Hepatocyte (in vitro differentiated cells): ENCODE data around the gene COP1. TPM values are rescaled to one million over a fixed set of nuclear protein-coding genes. Genes with fewer than 3 reads are reported as not detected.

Experiments
- DNase-seq: peaks from one replicate; pipeline ENCODE4 v3.0.0-alpha.2; 2016; ENCODE audit warnings: low spot score
- H2AFZ ChIP-seq: fragments of 200-600 bp; sonication (generic); 2 replicates; pipeline ENCODE4 v1.6.0; 2016; ENCODE audit warnings: antibody characterized with exemption, mild to moderate bottlenecking
- H3K27ac ChIP-seq: fragments of 200-600 bp; sonication (generic); 2 replicates; pipeline ENCODE4 v1.5.1; 2016; ENCODE audit warnings: mild to moderate bottlenecking
- H3K27me3 ChIP-seq: fragments of 200-600 bp; sonication (generic); 2 replicates; pipeline ENCODE4 v1.6.1; 2016
- H3K36me3 ChIP-seq: fragments of 200-600 bp; sonication (generic); replicated peaks from 2 replicates; pipeline ENCODE4 v1.5.1; 2016; ENCODE audit warnings: low read depth; ENCODE audit not compliant: insufficient read depth
- H3K4me1 ChIP-seq: fragments of 200-600 bp; sonication (generic); 2 replicates; pipeline ENCODE4 v1.5.1; 2016; ENCODE audit warnings: mild to moderate bottlenecking, moderate library complexity; ENCODE audit not compliant: insufficient read depth
- H3K4me2 ChIP-seq: fragments of 200-600 bp; sonication (generic); 2 replicates; pipeline ENCODE4 v1.6.0; 2016
- H3K4me3 ChIP-seq: fragments of 200-600 bp; sonication (generic); 2 replicates; pipeline ENCODE4 v1.5.1; 2016; ENCODE audit warnings: mild to moderate bottlenecking
- H3K79me2 ChIP-seq: fragments of 200-600 bp; sonication (generic); 2 replicates; pipeline ENCODE4 v1.6.0; 2017; ENCODE audit warnings: mild to moderate bottlenecking
- H3K9me2 ChIP-seq: fragments of 200-600 bp; sonication (generic); replicated peaks from 2 replicates; pipeline ENCODE4 v1.6.0; 2017; ENCODE audit warnings: mild to moderate bottlenecking; ENCODE audit not compliant: insufficient read depth
- H3K9me3 ChIP-seq: fragments of 200-600 bp; sonication (generic); 2 replicates; pipeline ENCODE4 v1.5.1; 2016; ENCODE audit warnings: low read depth, mild to moderate bottlenecking
- H4K20me1 ChIP-seq: fragments of 200-600 bp; sonication (generic); 2 replicates; pipeline ENCODE4 v1.6.0; 2016; ENCODE audit warnings: mild to moderate bottlenecking; ENCODE audit not compliant: insufficient read depth, poor library complexity, severe bottlenecking
- EZH2 ChIP-seq: fragments of 200-600 bp; sonication (generic); IDR thresholded peaks from 2 replicates; pipeline ENCODE4 v1.6.1; 2016; ENCODE audit warnings: antibody characterized with exemption, mild to moderate bottlenecking, borderline replicate concordance
- EZH2phosphoT487 ChIP-seq: fragments of 200-600 bp; sonication (generic); IDR thresholded peaks from one replicate; pipeline ENCODE4 v1.6.1; 2018; ENCODE audit warnings: antibody characterized with exemption, mild to moderate bottlenecking, low read depth, moderate library complexity; ENCODE audit not compliant: unreplicated experiment, severe bottlenecking
- WGBS: methylation state at CpG from one replicate; pipeline ENCODE4 v1.1.6; 2016; ENCODE audit warnings: low lambda C conversion rate; ENCODE audit errors: missing lambda C conversion rate; 5-methylcytosine and 5-hydroxymethylcytosine counted together
- polyA plus RNA-seq: library from polyadenylated mRNA; unstranded; fragments of >200 nt; fragmentation: Nextera tagmentation; extraction: Ambion mirVana; gene quantifications from 2 replicates; pipeline ENCODE4 v1.2.1, GENCODE V29; 2016
- total RNA-seq: library from RNA; depleted of rRNA; stranded (reverse); fragments of >200 nt; gene quantifications from 2 replicates; pipeline ENCODE4 v1.2.3, GENCODE V29; 2014
- TF ChIP-seq, protein P1 (sequence below): fragments of 200-600 bp; sonication (generic); IDR thresholded peaks from 2 replicates; pipeline ENCODE4 v1.5.1; 2016; ENCODE audit warnings: antibody characterized with exemption, mild to moderate bottlenecking; ENCODE audit not compliant: poor library complexity

Gene COP1
- total and polyA plus RNA-seq, 2 experiments from 2014 or later, result 63.0 to 65.9 TPM

GRCh38 chr1:176188604-176189003 lies 18.5 kb downstream of the COP1 start:
- WGBS, result 100% methylated on average over 2 of the region's 2 CpGs

DNA sequence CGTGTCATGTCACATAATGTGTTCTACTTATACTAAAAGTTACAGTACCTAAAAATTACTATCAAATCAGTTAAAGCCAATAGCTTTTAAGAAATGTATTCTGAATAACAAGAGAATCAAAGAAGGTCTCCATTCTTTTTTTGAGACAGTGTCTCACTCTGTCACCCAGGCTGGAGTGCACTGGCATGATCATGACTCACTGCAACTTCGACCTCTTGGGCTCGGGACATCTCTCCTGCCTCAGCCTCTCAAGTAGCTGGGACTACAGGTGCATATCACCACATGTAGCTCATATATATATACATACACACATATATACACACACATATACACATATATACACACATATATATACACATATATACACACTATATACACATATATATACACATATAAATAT lies 20.1 kb downstream of the COP1 start:
- Histone ChIP-seq H4K20me1 (peaks cover 62% of the 10 kb centered on the region), H3K27me3 (no peaks in the 10 kb centered on the region), H3K36me3 (no peaks in the 10 kb centered on the region), H3K4me2 (no peak overlapping the region), H2AFZ (no peak overlapping the region), H3K27ac (no peak overlapping the region), H3K4me3 (no peak overlapping the region), H3K9me2 (no peaks in the 10 kb centered on the region), H3K9me3 (no peaks in the 10 kb centered on the region), H3K79me2 (peaks cover 100% of the 10 kb centered on the region), H3K4me1 (no peaks in the 10 kb centered on the region)
- no peak for DNase-seq
- TF ChIP-seq, protein P1, sequence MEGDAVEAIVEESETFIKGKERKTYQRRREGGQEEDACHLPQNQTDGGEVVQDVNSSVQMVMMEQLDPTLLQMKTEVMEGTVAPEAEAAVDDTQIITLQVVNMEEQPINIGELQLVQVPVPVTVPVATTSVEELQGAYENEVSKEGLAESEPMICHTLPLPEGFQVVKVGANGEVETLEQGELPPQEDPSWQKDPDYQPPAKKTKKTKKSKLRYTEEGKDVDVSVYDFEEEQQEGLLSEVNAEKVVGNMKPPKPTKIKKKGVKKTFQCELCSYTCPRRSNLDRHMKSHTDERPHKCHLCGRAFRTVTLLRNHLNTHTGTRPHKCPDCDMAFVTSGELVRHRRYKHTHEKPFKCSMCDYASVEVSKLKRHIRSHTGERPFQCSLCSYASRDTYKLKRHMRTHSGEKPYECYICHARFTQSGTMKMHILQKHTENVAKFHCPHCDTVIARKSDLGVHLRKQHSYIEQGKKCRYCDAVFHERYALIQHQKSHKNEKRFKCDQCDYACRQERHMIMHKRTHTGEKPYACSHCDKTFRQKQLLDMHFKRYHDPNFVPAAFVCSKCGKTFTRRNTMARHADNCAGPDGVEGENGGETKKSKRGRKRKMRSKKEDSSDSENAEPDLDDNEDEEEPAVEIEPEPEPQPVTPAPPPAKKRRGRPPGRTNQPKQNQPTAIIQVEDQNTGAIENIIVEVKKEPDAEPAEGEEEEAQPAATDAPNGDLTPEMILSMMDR, result no peak
- no peak for TF ChIP-seq EZH2phosphoT487
- WGBS, result 97% methylated on average over 3 of the region's 3 CpGs

More at GRCh38 chr1:176188604-176189003, 18.5 kb downstream of the COP1 start:
- Histone ChIP-seq H3K4me1 (no peaks in the 10 kb centered on the region), H3K79me2 (peaks cover 100% of the 10 kb centered on the region), H3K9me2 (no peaks in the 10 kb centered on the region), H4K20me1 (peaks cover 69% of the 10 kb centered on the region), H3K27me3 (no peaks in the 10 kb centered on the region), H2AFZ (no peak overlapping the region), H3K4me3 (no peak overlapping the region), H3K9me3 (no peaks in the 10 kb centered on the region), H3K4me2 (no peak overlapping the region), H3K27ac (no peak overlapping the region), H3K36me3 (no peaks in the 10 kb centered on the region)
- no peak for DNase-seq
- TF ChIP-seq, protein P1, result no peak
- TF ChIP-seq EZH2phosphoT487, result no peak
- TF ChIP-seq EZH2, result no peak

- DNase-seq, result no peak
- no peak overlapping the region for H3K27ac ChIP-seq
- no peaks in the 10 kb centered on the region for H3K9me3 ChIP-seq
- 98% methylated on average over 3 of the region's 3 CpGs for WGBS
- no peaks in the 10 kb centered on the region for H3K9me2 ChIP-seq
- peaks cover 90% of the 10 kb centered on the region for H3K79me2 ChIP-seq
- TF ChIP-seq EZH2 (no peak), EZH2phosphoT487 (no peak)
- TF ChIP-seq, protein P1, result no peak
- no peaks in the 10 kb centered on the region for H3K4me1 ChIP-seq
- no peak overlapping the region for H3K4me3 ChIP-seq
- H3K27me3 ChIP-seq, result no peaks in the 10 kb centered on the region
- no peak overlapping the region for H2AFZ ChIP-seq
- peaks cover 39% of the 10 kb centered on the region for H4K20me1 ChIP-seq
- H3K4me2 ChIP-seq, result no peak overlapping the region
- no peaks in the 10 kb centered on the region for H3K36me3 ChIP-seq
Measured at GRCh38 chr1:176183618-176184017, 23.5 kb downstream of the COP1 start.

DNA sequence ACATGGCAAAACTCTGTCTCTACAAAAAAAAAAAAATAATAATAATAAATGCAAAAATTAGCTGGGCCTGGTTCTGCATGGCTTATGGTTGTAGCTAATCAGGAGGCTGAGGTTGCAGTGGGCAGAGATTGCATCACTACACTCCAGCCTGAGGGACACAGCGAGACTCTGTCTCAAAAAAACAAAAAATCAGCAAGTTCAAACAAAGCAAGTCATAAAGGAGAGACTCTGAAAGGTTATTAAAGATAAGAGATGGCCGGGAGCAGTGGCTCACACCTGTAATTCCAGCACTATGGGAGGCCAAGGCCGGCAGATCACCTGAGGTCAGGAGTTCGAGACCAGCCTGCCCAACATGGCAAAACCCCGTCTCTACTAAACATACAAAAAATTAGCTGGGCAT lies 28.8 kb downstream of the COP1 start:
- peak overlapping the region; percentile 31 for H3K27ac ChIP-seq
- H3K36me3 ChIP-seq, result no peaks in the 10 kb centered on the region
- H3K27me3 ChIP-seq, result no peaks in the 10 kb centered on the region
- H3K4me2 ChIP-seq, result no peak overlapping the region
- peaks cover 4% of the 10 kb centered on the region for H3K4me1 ChIP-seq
- no peak overlapping the region for H2AFZ ChIP-seq
- peaks cover 4% of the 10 kb centered on the region for H4K20me1 ChIP-seq
- H3K9me3 ChIP-seq, result no peaks in the 10 kb centered on the region
- no peak overlapping the region for H3K4me3 ChIP-seq
- H3K79me2 ChIP-seq, result peaks cover 77% of the 10 kb centered on the region
- WGBS, result 58% methylated on average over 5 of the region's 5 CpGs
- DNase-seq, result peak; percentile 7
- TF ChIP-seq, protein P1, result no peak
- no peak for TF ChIP-seq EZH2
- TF ChIP-seq EZH2phosphoT487, result no peak
- H3K9me2 ChIP-seq, result no peaks in the 10 kb centered on the region
